NCI-H526 (cell line): ENCODE results near the gene LTBP4.

Experiments
- DNase-seq, 2 experiments: peaks; one replicate each; lab custom pipeline; 2025; lab: John Stamatoyannopoulos, UW

Gene LTBP4

DNA sequence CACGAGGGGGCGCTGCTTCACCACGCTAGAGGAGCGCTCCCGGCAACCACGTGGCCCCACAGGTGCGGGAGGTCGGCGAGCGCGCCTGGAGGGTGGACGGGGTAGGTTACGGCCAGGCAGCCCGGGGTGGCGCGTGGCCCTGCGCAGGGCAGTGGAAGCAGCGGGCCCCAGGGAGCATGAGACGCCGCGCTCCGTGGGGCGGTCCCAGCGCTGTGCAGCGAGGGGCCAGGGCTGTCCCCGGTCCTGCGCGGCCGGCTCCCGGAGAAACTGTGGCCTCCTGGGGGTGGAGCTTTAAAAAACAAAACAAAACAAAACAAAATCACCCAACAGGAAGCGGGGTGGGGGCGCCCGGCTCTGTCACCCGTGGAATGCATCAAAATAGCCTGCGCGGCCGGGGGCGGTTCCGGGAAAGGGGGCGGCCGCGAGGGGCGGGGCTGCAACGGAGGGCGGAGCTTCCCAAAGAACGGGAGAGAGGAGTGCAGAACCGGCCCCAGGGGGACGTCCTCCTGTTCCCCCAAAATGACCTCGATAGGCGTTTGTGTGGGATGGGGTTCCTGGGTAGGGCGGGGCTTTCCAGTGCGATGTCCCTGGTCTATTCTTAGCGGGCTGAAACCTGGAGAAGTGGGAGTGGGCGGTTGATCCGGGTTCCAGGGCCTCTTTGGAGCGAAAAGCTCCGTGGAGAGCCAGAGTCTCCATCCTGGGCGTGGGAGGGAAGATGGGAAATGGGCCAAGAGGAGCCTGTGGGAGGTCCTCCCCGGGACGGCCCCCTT is 61.9 kb downstream of the LTBP4 start:
- DNase-seq: peak; percentile 64 to 94

DNA sequence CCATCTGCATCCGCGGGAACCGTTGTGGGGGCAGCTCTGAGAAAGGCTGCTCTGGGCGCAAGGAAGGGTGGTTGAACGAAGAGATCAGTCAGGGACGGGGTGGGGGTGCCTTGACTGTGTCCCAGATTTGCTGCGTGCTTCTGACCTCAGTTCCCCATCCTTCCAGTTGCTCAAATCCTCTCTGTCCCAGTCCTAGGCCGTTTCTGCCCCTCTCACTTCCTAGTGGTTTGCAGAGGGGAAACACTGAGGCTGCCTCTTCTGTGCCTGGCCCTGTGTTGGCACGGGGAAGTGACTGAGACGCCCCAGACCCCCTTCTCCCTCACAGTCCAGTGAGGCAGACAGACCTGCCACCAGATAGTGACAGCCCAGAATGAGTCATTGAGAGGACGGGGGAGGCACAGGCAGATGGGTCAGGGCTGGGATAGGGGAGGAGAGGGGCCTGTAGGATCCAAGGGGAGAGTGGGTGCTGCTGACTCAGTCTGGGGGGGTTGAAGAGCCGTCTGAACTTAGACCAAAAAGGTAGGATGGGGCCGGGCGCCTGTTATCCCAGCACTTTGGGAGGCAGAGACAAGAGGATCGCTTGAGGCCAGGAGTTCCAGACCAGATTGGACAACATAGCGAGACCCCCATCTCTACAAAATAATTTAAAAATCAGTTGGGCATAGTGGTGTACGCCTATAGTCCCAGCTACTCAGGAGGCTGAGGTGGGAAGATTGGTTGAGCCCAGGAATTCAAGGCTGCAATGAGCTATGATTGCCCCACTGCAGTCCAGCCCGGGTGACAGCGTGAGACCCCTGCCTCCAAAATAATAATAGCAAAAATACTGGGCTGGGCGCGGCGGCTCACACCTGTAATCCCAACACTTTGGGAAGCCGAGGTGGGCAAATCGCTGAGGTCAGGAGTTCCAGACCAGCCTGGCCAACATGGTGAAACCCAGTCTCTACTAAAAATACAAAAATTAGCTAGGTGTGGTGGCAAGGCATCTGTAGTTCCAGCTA is 62.8 kb downstream of the LTBP4 start:
- DNase-seq: no peak

DNA sequence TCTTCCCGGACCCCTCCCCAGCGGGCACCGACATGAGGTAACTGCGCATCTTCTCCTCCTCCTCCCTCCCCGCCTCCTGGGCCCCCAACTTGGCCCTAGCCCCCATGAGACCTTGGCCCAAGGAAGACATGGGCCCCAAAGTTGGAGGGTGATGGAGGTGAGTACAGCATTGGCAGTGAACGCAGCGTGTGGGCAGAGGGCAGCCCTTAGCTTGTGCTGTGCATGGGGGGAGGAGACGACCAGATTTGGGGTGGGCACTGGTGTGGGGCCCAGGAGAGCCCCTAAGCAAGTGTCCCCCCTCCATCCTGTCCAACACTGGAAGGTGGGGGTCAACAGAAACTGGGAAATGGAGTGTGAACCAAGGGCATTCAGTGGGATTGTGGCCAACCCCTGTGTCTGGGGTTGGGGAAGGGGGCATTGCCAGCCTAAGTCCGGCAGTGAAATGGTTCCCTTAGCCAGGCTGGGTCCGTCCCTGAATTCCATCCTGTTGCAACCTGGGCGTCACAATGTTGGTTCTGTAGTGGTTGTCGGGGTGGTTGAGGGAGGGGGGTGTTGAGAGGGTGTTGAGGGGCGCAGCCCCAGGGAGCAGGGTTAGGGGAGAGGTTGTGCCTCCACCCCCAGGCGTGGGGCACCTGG is 65.8 kb downstream of the LTBP4 start:
- DNase-seq: no peak

DNA sequence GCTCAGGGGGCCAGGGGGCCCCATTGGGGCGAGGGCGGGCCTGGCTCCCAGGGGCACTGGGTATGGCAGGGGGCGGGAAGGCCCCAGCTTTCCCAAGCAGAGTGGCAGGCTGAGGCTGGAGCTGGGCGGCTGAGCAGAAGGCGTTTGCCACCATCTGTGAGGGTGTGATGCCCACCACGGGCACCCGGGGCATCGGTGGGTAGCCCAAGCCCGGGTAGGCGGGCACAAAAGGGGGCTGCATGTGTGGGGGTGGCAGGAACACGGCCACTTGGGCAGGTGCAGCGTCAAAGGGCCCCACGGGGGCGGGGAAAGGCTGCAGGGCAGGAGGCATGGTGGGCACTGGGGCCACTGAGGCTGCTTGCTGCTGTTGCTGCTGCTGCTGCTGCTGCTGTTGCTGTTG is 66.4 kb downstream of the LTBP4 start:
- no peak for DNase-seq

DNA sequence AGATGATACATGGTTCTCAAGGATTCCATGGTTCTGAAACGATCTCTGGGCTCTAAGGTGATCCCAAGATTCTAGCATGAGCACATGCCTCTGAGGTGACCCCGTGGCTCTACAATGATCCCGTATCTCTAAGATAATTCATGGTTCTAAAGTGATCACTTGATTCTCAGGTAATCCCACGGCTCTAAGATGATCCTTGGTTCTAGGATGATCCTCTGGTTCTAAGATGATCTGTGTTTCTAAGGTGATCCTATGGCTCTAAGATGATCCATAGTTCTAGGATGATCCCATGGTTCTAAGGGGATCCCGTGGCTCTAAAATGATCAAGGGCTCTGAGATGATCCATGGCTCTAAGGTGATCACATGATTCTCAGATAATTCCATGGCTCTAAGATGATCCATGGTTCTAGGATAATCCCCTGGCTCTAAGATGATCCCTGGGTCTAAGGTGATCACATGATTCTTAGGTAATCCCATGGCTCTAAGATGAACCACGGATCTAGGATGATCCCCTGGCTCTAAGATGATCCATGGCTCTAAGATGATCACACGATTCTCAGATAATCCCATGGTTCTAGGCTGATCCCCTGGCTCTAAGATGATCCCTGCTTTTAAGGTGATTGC is 67.9 kb downstream of the LTBP4 start:
- no peak for DNase-seq

DNA sequence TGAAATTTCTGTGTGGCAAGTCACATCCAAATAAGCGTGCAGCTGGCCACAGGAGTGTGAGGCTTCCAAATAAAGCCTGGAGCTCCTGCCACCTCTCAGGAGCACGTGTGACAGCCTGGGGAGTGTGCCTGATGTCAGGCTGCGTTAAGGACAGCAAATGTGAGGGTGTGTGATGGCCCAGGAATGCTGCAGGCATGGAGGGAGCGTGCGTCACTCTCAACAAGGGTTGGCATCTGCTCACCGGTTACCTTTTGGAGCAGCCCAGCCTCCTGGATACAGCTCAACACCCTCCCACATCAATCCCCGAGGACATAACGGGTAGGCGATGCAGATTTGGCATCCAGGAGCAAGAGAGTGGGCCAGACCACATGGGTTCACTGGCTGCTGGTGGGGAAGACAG is 70.2 kb downstream of the LTBP4 start:
- no peak for DNase-seq

DNA sequence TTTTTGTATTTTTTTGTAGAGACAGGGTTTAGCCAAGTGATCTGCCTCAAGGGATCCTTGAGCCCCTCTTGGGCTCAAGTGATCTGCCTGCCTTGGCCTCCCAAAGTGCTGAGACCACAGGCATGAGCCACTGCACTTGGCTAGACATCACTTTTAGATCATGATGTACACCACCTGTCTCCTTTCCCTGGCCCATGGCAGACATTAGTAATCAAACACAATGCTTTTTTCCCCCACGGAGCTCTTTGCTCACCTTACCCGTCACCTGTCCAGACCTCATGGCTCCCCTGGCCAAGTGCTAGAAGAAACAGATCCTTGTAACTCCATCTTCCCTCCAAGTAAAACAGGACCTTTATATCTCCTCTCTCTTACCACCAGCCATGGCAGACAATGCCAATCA is 70.9 kb downstream of the LTBP4 start:
- DNase-seq: no peak

DNA sequence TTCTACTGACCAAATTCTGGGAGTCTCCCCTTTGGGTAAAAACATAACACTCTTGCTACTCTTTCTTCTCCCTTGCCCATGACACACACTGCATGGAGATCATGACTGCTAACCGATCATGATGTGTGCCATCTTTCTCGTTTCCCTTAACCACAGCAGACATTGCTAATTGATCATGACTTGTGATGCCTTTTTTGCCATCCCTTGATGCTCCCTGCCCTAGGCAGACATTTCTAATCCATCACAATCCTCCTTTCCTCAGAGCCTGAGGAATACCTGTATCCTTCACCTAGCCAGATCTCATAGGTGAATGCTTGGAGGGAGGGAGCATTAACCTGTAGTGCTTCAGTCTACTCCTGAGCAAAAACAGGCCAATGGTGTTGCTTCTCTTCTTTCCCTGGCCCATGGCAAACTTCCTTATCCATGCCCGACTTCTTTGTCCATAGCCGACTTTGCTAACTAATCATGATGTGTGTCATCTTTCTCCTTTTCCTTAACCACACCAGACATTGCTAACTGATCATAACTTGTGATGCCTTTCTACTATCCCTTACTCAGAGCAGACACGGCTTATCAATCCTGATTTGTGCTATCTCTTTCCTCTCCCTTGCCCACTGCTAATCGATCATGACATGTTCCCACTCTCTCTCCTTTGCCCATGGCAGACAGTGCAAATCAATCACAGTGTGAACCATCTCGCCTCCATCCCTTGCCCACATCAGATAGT is 71.6 kb downstream of the LTBP4 start:
- no peak for DNase-seq

DNA sequence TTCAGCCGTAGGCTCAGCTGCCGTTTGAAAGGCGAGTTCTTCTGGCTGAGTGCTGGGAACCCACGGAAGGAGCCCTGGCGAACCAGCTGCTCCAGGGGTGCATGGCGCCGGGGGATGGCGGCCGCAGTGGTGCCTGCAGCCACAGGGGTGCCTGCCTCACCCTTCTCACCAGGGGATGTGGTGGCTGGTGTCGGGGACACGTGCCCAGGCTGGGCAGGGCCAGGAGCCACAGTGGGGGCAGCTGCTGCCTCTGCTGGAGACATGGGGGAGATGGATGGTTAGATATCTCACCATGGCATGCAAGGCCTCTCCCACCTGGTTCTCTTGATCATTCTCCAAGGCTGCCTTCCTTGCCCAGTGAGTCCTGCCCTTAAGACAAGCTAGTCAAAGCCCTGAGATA is 72.2 kb downstream of the LTBP4 start:
- DNase-seq: no peak

DNA sequence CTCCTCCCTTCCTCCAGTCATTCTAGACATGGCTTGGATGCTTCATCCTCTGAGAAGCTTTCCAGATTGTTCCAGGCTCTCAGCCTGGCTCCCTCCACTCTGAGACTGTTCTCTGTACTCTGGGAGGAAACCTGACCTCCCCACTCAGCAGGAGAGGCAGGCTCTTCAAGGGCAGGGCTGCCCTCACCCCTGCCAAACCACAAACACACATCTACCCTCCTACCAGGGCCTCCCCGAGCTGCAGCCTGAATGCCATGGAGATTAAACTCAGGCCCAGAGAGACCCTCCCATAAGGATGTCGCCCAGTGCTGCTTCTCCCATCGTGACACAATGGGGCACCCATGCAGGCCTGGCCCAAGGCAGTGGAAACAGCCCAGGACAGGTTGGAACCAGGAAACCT is 73.1 kb downstream of the LTBP4 start:
- no peak for DNase-seq

DNA sequence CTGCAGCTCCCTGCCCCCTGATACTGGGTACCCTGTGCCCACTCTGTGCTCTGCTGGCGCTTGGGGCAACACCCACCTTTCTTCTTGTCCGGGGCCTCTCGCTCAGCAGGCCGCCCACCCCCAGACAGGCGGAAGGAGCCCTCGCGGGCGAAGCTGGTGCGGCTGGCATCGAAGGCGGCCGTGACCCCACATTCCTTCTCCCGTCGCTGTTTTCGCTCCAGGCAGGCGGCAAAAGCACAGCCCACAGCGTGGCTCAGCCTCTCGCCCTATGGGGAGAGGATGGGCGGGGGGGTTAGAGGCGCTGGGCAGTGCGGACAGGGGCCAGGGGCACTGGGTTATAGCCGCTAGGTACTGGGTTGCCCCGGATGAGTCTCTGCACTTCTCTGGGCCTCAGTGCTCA is 76.0 kb downstream of the LTBP4 start:
- DNase-seq: no peak
